SH-SY5Y (cell line): ENCODE data around the gene SREK1.

Source experiments
- GATA2 ChIP-seq: IDR thresholded peaks from 2 replicates; pipeline ENCODE4 v1.6.1; 2011; ENCODE audit warnings: mild to moderate bottlenecking, low read depth, low read length
- GATA3 ChIP-seq: IDR thresholded peaks from 2 replicates; pipeline ENCODE4 v1.6.1; 2011; ENCODE audit warnings: low read depth, mild to moderate bottlenecking, low read length, moderate library complexity

DNA sequence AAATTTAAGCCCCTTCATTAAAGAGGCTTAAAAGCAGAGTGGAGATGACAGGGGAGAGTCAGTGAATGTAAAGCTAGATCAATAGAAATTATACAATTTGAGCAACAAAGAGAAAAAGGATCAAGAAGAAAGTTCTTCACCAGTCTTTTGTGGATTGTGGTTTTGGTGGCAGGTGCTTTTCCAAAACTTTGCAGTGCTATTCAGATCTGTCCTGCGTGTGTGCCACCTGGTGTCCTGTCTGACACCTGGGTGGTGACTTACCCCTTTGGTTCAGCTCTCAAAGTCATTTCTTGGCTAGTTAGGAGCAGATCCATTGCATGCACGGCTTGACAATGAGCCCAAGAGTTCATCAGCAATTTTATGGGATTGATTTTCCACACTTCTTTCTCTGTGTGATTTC lies 69.4 kb downstream of the SREK1 start:
- TF ChIP-seq GATA2 (no peak), GATA3 (no peak)
